Kidney epithelial cell (primary cell): ENCODE measurements around the gene MAVS. TPM values are rescaled to one million over a fixed set of nuclear protein-coding genes. Genes with fewer than 3 reads are reported as not detected.

Experiments
- DNase-seq: peaks from one replicate; pipeline ENCODE4 v3.0.0-alpha.2; 2010; ENCODE audit warnings: low read depth
- H3K27me3 ChIP-seq: 2 replicates; pipeline ENCODE4 v1.6.0; 2011; ENCODE audit warnings: low read length; ENCODE audit not compliant: control insufficient read depth, insufficient read depth
- H3K36me3 ChIP-seq: 2 replicates; pipeline ENCODE4 v1.5.1; 2011; ENCODE audit warnings: low read length; ENCODE audit not compliant: control insufficient read depth, insufficient read depth
- H3K4me3 ChIP-seq: 2 replicates; pipeline ENCODE4 v1.5.1; 2011; ENCODE audit warnings: low read depth, mild to moderate bottlenecking, control low read depth, low read length
- CTCF ChIP-seq: IDR thresholded peaks from 2 replicates; pipeline ENCODE4 v1.5.1; 2011; ENCODE audit warnings: mild to moderate bottlenecking, moderate library complexity, low read length, control low read depth, inconsistent platforms; ENCODE audit not compliant: insufficient read depth, poor library complexity, severe bottlenecking
- total RNA-seq: library from RNA; depleted of rRNA; stranded (reverse); fragments of >200 nt; gene quantifications from 2 replicates; pipeline ENCODE4 v1.2.3, GENCODE V29; 2015

The MAVS gene
- total RNA-seq, 1 donor from 2014 or later, result 30.8 TPM

- Histone ChIP-seq H3K27me3 (no peaks in the 10 kb centered on the region), H3K4me3 (no peak overlapping the region), H3K36me3 (peaks cover 9% of the 10 kb centered on the region)
- no peak for TF ChIP-seq CTCF
- no peak for DNase-seq
These were observed 17.9 kb downstream of the MAVS start for GRCh38 chr20:3864518-3864917.

DNA sequence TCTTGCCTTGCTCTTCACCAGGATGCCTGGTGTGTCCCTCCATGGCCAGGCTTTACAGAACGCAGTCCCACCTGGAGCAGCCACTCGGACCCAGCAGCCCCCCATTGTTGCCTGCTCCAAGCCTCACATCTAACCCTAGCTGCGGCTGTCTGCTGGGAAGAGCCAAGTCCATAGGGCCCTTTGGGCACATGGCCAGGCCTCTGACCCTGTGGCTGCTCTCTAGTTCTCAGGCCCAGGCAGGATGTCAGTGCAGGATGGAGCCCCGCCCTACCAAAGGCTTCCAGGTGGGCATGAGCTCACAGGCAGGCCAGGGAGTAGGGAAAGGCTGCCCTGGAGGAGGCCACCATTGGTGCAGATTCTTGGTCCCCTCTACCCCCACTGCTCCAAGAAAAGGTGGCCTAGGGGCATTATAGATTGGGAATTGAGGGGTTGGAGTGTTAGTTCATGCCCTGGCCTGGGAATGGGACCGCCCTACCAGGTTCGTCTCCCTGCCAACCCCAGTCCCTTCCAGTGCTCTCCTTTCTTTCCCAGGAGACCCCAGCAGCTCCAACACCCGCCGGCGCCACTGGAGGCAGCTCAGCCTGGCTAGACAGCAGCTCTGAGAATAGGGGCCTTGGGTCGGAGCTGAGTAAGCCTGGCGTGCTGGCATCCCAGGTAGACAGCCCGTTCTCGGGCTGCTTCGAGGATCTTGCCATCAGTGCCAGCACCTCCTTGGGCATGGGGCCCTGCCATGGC lies 18.7 kb downstream of the MAVS start:
- Histone ChIP-seq H3K27me3 (no peaks in the 10 kb centered on the region), H3K4me3 (no peak overlapping the region), H3K36me3 (peaks cover 8% of the 10 kb centered on the region)
- TF ChIP-seq CTCF, result no peak
- DNase-seq, result no peak

DNA sequence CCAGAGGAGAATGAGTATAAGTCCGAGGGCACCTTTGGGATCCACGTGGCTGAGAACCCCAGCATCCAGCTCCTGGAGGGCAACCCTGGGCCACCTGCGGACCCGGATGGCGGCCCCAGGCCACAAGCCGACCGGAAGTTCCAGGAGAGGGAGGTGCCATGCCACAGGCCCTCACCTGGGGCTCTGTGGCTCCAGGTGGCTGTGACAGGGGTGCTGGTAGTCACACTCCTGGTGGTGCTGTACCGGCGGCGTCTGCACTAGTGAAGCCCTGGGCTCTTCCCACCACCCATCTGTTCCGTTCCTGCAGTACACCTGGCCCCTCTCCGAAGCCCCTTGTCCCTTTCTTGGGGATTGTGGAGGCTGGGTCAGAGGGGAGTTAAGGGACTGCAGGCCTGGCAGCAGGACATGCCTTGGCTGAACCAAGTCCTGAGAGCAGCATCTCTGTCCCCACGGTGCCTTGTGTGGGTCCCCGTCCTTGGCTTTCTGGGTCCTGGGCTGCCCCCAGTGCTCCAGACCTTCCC lies 19.3 kb downstream of the MAVS start:
- Histone ChIP-seq H3K4me3 (no peak overlapping the region), H3K27me3 (no peaks in the 10 kb centered on the region), H3K36me3 (peaks cover 8% of the 10 kb centered on the region)
- no peak for TF ChIP-seq CTCF
- no peak for DNase-seq

DNA sequence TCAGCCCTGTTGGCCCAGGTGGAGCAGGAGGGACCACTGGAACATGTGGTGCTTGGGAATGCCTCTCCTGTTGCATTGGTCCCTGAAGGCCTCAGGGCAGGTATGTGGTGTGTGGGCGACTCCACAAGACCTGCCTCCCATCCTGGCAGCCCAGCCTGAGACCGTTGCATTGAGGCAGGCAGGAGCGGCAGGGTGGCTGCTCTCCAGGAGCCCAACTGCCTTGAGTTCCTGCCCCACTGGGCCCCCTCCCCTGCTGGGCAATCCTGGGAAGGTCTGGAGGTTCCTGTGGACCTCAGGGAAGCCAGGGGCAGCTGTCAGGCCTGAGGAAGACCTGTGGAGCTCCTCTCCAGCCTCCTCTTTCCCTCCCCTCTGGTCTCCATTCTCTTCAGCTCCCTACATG lies 19.8 kb downstream of the MAVS start:
- Histone ChIP-seq H3K27me3 (no peaks in the 10 kb centered on the region), H3K36me3 (peaks cover 8% of the 10 kb centered on the region), H3K4me3 (no peak overlapping the region)
- TF ChIP-seq CTCF, result no peak
- no peak for DNase-seq

DNA sequence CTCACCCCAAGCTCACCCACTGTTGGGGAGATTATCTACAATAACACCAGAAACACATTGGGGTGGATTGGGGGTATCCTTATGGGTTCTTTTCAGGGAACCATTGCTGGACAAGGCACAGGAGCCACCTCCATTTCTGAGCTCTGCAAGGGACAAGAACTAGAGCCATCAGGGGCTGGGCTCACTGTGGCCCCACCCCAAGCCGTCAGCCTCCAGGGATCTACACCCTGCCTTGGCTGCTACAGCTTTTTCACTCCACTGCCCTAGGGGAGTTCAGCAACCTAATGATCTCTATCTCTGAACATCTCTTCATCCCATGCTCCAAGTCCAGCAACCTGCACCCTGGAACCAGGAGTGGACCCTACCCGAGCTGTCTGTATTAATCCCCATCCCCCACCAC lies 21.2 kb downstream of the MAVS start:
- TF ChIP-seq CTCF, result no peak
- DNase-seq, result no peak
- Histone ChIP-seq H3K4me3 (no peak overlapping the region), H3K36me3 (peaks cover 4% of the 10 kb centered on the region), H3K27me3 (no peaks in the 10 kb centered on the region)
